Thyroid gland (tissue), 4 donors: ENCODE measurements around the gene GCNT2.

Source experiments
- POLR2A ChIP-seq, 2 donors: fragments of 450-650 bp; IDR thresholded peaks; one replicate each; pipeline ENCODE4 v1.6.1; 2017; ENCODE audit warnings: antibody characterized with exemption in 2 of 2, mild to moderate bottlenecking in 2 of 2, moderate library complexity in 1 of 2
- TF ChIP-seq, protein P1 (sequence below), 6 experiments: fragments of 200-600 bp in 3 of 6; fragments of 450-650 bp in 3 of 6; sonication (generic) in 3 of 6; IDR thresholded peaks; one replicate each; pipeline ENCODE4 v1.5.1; 2016 to 2019; ENCODE audit warnings: antibody characterized with exemption in 6 of 6, mild to moderate bottlenecking in 2 of 6, inconsistent platforms in 1 of 6, moderate library complexity in 1 of 6

DNA sequence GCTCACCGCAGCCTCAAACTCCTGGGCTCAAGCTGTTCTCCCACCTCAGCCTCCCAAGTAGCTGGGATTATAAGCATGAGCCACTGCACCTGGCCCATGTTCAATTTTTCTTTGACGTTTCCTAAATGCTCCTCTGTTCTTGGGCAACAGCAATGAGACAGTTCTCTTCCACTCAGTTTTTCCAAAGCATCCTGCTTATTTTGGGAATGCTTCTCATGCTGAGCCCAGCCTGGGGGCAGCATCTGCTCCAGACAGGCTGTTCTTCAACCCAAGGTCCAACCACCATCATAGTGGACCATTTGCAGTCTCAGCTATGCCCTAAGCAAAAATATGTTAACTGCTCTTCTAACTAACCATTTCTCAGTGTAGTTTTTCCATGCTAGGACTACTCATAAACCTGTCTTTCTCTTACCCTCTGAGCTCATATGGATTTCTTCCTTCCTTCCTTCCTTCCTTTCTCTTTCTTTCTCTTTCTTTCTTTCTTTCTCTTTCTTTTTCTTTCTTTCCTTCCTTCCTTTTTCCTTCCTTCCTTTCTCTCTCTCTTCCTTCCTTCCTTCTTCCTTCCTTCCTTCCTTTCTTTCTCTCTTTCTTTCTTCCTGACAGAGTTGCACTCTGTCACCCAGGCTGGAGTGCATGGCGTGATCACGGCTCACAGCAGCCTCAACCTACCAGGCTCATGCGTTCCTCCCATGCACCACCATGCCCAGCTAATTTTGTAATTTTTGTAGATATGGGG is 48.4 kb downstream of the GCNT2 start:
- TF ChIP-seq, protein P1, sequence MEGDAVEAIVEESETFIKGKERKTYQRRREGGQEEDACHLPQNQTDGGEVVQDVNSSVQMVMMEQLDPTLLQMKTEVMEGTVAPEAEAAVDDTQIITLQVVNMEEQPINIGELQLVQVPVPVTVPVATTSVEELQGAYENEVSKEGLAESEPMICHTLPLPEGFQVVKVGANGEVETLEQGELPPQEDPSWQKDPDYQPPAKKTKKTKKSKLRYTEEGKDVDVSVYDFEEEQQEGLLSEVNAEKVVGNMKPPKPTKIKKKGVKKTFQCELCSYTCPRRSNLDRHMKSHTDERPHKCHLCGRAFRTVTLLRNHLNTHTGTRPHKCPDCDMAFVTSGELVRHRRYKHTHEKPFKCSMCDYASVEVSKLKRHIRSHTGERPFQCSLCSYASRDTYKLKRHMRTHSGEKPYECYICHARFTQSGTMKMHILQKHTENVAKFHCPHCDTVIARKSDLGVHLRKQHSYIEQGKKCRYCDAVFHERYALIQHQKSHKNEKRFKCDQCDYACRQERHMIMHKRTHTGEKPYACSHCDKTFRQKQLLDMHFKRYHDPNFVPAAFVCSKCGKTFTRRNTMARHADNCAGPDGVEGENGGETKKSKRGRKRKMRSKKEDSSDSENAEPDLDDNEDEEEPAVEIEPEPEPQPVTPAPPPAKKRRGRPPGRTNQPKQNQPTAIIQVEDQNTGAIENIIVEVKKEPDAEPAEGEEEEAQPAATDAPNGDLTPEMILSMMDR (IDR thresholded peaks at IDR 0.05), result no peak
- TF ChIP-seq POLR2A (IDR thresholded peaks at IDR 0.05), result no peak
